HG02571 (cell line): Measurements from ENCODE around the gene ART3.
A peak's percentile ranks its signal among the peaks of the same experiment; 100 is the strongest.

Experiments
- ATAC-seq: cut with Tn5 transposase; IDR thresholded peaks from one replicate; pipeline ENCODE4 v1.9.1; 2021; ENCODE audit warnings: mild to moderate bottlenecking, moderate library complexity; ENCODE audit not compliant: unreplicated experiment

The ART3 gene

GRCh38 chr4:76144546-76144945 is 70.0 kb downstream of the ART3 start:
- ATAC-seq = no peak

- peak; percentile 34 for ATAC-seq
Measured at GRCh38 chr4:76147454-76148141, 73.1 kb downstream of the ART3 start.

- ATAC-seq = peak; percentile 99
Measured at GRCh38 chr4:76148142-76148865, 73.8 kb downstream of the ART3 start, which contains the start of gene NUP54. TSS of gene NUP54 (minus strand) at chr4:76148397. CDS start at chr4:76148374, 23 bp downstream.

- ATAC-seq = no peak
Measured at GRCh38 chr4:76153356-76153755, 78.8 kb downstream of the ART3 start.

- ATAC-seq = no peak
Measured at GRCh38 chr4:76155979-76156378, 81.5 kb downstream of the ART3 start.

GRCh38 chr4:76156635-76157034 is 82.1 kb downstream of the ART3 start:
- no peak for ATAC-seq

GRCh38 chr4:76160355-76160754 is 85.8 kb downstream of the ART3 start:
- ATAC-seq = no peak
